IMR-90 (cell line): Measurements from ENCODE around the gene SELENOS. TPM values are rescaled to one million over a fixed set of nuclear protein-coding genes. Genes with fewer than 3 reads are reported as not detected.

Experiments used
- ATAC-seq: fragments of 200-7000 bp; cut with Tn5 transposase; 2 replicates; pipeline ENCODE4 v1.9.1; 2020; ENCODE audit warnings: low read depth, mild to moderate bottlenecking, moderate library complexity
- BruUV-seq: library from RNA; stranded (reverse); fragments of 400-500 nt; replicated peaks from 2 replicates; lab custom pipeline; 2021; lab: Mats Ljungman, UMichigan
- CTCF ChIA-PET: fragments of 300-600 bp; formaldehyde crosslinking; extraction: SDS; loops from one replicate; lab custom pipeline; 2021; ENCODE audit warnings: antibody characterized with exemption; lab: Yijun Ruan, JAX
- POLR2A ChIA-PET: fragments of 300-600 bp; sonication (Branson Sonifier 250); formaldehyde crosslinking; loops from one replicate; lab custom pipeline; 2022; ENCODE audit warnings: antibody characterized with exemption; ENCODE audit not compliant: unreplicated experiment; lab: Charles Lee
- DNase-seq: peaks from one replicate; pipeline ENCODE4 v3.0.0; 2013
- H2AFZ ChIP-seq: replicated peaks from 2 replicates; pipeline ENCODE3; 2013; ENCODE audit warnings: low read length, mild to moderate bottlenecking; ENCODE audit not compliant: poor library complexity
- H2AK5ac ChIP-seq: 2 replicates; pipeline ENCODE4 v1.6.1; 2013; ENCODE audit warnings: low read depth, low read length, inconsistent platforms
- H2AK9ac ChIP-seq: replicated peaks from 2 replicates; pipeline ENCODE3; 2013; ENCODE audit warnings: mild to moderate bottlenecking, low read depth, low read length, moderate library complexity; ENCODE audit not compliant: poor library complexity
- H2BK120ac ChIP-seq: 2 replicates; pipeline ENCODE4 v1.6.1; 2013; ENCODE audit warnings: low read depth, low read length, inconsistent platforms
- H2BK15ac ChIP-seq: 3 replicates; pipeline ENCODE4 v1.6.1; 2013; ENCODE audit warnings: low read depth, low read length, inconsistent platforms
- H2BK20ac ChIP-seq: 2 replicates; pipeline ENCODE4 v1.6.1; 2013; ENCODE audit warnings: low read depth, mild to moderate bottlenecking, inconsistent platforms, low read length, moderate library complexity
- H2BK5ac ChIP-seq: 2 replicates; pipeline ENCODE4 v1.6.1; 2013; ENCODE audit warnings: mild to moderate bottlenecking, low read depth, low read length, inconsistent platforms; ENCODE audit not compliant: poor library complexity, severe bottlenecking
- H3K14ac ChIP-seq: replicated peaks from 2 replicates; pipeline ENCODE4 v1.6.1; 2013; ENCODE audit warnings: low read depth, low read length, inconsistent platforms
- H3K18ac ChIP-seq: 2 replicates; pipeline ENCODE4 v1.6.1; 2013; ENCODE audit warnings: low read depth, low read length, control low read depth
- H3K23ac ChIP-seq: 2 replicates; pipeline ENCODE4 v1.6.1; 2013; ENCODE audit warnings: low read depth, low read length, inconsistent platforms
- H3K27ac ChIP-seq: 2 replicates; pipeline ENCODE4 v1.5.1; 2013; ENCODE audit warnings: mild to moderate bottlenecking, control low read depth, low read length; ENCODE audit not compliant: insufficient read depth
- H3K27me3 ChIP-seq: 2 replicates; pipeline ENCODE4 v1.6.1; 2013; ENCODE audit warnings: low read length; ENCODE audit not compliant: control insufficient read depth, insufficient read depth
- H3K36me3 ChIP-seq: 2 replicates; pipeline ENCODE4 v1.6.1; 2013; ENCODE audit warnings: low read length, mixed read lengths; ENCODE audit not compliant: control insufficient read depth, insufficient read depth
- H3K4ac ChIP-seq: 2 replicates; pipeline ENCODE4 v1.6.1; 2013; ENCODE audit warnings: low read depth, low read length, inconsistent platforms
- H3K4me1 ChIP-seq: 2 replicates; pipeline ENCODE4 v1.6.1; 2013; ENCODE audit warnings: low read length, mixed read lengths; ENCODE audit not compliant: control insufficient read depth, insufficient read depth
- H3K4me2 ChIP-seq: 2 replicates; pipeline ENCODE4 v1.6.1; 2013; ENCODE audit warnings: low read depth, mild to moderate bottlenecking, control low read depth, low read length, moderate library complexity
- H3K4me3 ChIP-seq: 2 replicates; pipeline ENCODE4 v1.5.1; 2013; ENCODE audit warnings: low read depth, mild to moderate bottlenecking, control low read depth, low read length, moderate library complexity; ENCODE audit not compliant: insufficient read depth
- H3K56ac ChIP-seq: 2 replicates; pipeline ENCODE4 v1.6.1; 2013; ENCODE audit warnings: low read length, inconsistent platforms; ENCODE audit not compliant: insufficient read depth; ENCODE audit errors: extremely low read depth
- H3K79me1 ChIP-seq, 2 experiments: 2 replicates each; pipeline ENCODE4 v1.6.1; 2013; ENCODE audit warnings: low read length in 2 of 2, inconsistent platforms in 1 of 2, low read depth in 1 of 2
- H3K9ac ChIP-seq: 2 replicates; pipeline ENCODE4 v1.6.1; 2013; ENCODE audit warnings: low read depth, low read length, control low read depth
- H3K9me1 ChIP-seq: 2 replicates; pipeline ENCODE4 v1.6.1; 2013; ENCODE audit warnings: low read length, inconsistent platforms; ENCODE audit not compliant: insufficient read depth
- H3K9me3 ChIP-seq: 2 replicates; pipeline ENCODE4 v1.6.1; 2013; ENCODE audit warnings: low read length; ENCODE audit not compliant: control insufficient read depth, insufficient read depth
- H4K20me1 ChIP-seq: 2 replicates; pipeline ENCODE4 v1.6.1; 2013; ENCODE audit warnings: low read length, inconsistent platforms; ENCODE audit not compliant: insufficient read depth
- H4K5ac ChIP-seq: 2 replicates; pipeline ENCODE4 v1.6.1; 2013; ENCODE audit warnings: mild to moderate bottlenecking, low read depth, low read length, control low read depth
- H4K8ac ChIP-seq, 2 experiments: 2 replicates each; pipeline ENCODE4 v1.6.1; 2013; ENCODE audit warnings: low read depth in 2 of 2, low read length in 2 of 2, control low read depth in 1 of 2, inconsistent platforms in 1 of 2
- H4K91ac ChIP-seq: 2 replicates; pipeline ENCODE4 v1.6.1; 2013; ENCODE audit warnings: low read depth, low read length, inconsistent platforms; ENCODE audit not compliant: insufficient read depth
- BHLHE40 ChIP-seq: fragments of 150-350 bp; IDR thresholded peaks from 2 replicates; pipeline ENCODE4 v1.6.1; 2016; ENCODE audit warnings: mild to moderate bottlenecking, low read depth, low read length
- CEBPB ChIP-seq: IDR thresholded peaks from 2 replicates; pipeline ENCODE4 v1.6.1; 2012; ENCODE audit warnings: low read depth, low read length, improper control_type of control experiment
- CHD1 ChIP-seq: IDR thresholded peaks from 2 replicates; pipeline ENCODE4 v1.6.1; 2012; ENCODE audit warnings: low read depth, low read length, improper control_type of control experiment
- FOS ChIP-seq: fragments of 150-350 bp; IDR thresholded peaks from 2 replicates; pipeline ENCODE4 v1.6.1; 2016; ENCODE audit warnings: low read depth, low read length
- MAFK ChIP-seq: IDR thresholded peaks from 2 replicates; pipeline ENCODE4 v1.6.1; 2012; ENCODE audit warnings: low read depth, low read length, improper control_type of control experiment
- MAZ ChIP-seq: IDR thresholded peaks from 2 replicates; pipeline ENCODE4 v1.6.1; 2012; ENCODE audit warnings: low read depth, mild to moderate bottlenecking, low read length, improper control_type of control experiment, moderate library complexity, borderline replicate concordance
- MXI1 ChIP-seq: IDR thresholded peaks from 2 replicates; pipeline ENCODE4 v1.6.1; 2012; ENCODE audit warnings: low read depth, mild to moderate bottlenecking, low read length, moderate library complexity, borderline replicate concordance
- NFE2L2 ChIP-seq: fragments of 150-350 bp; IDR thresholded peaks from 2 replicates; pipeline ENCODE4 v1.6.1; 2016; ENCODE audit warnings: low read depth, mild to moderate bottlenecking, low read length
- POLR2A ChIP-seq: IDR thresholded peaks from 2 replicates; pipeline ENCODE4 v1.6.1; 2012; ENCODE audit warnings: mild to moderate bottlenecking, low read depth, low read length
- RAD21 ChIP-seq: IDR thresholded peaks from 2 replicates; pipeline ENCODE4 v1.6.1; 2012; ENCODE audit warnings: low read length, improper control_type of control experiment
- RCOR1 ChIP-seq: IDR thresholded peaks from 2 replicates; pipeline ENCODE4 v1.6.1; 2012; ENCODE audit warnings: mild to moderate bottlenecking, low read length, improper control_type of control experiment; ENCODE audit not compliant: insufficient replicate concordance
- RFX5 ChIP-seq: IDR thresholded peaks from 2 replicates; pipeline ENCODE4 v1.8.0; 2012; ENCODE audit warnings: low read depth, mild to moderate bottlenecking, low read length, moderate library complexity
- SMC3 ChIP-seq: fragments of 150-350 bp; IDR thresholded peaks from 2 replicates; pipeline ENCODE4 v1.6.1; 2016; ENCODE audit warnings: low read depth, mild to moderate bottlenecking, antibody characterized with exemption, low read length, moderate library complexity
- WGBS, 2 experiments: methylation state at CpG; one replicate each; pipeline versions ENCODE4 v1.1.5 to v1.1.7; 2013; ENCODE audit warnings: missing lambda C conversion rate in 2 of 2; ENCODE audit not compliant: insufficient read length in 1 of 2; ENCODE audit errors: extremely low coverage in 2 of 2; 5-methylcytosine and 5-hydroxymethylcytosine counted together
- dilution Hi-C: fragments of 300-500 bp; cut with HindIII; formaldehyde crosslinking; loops from one replicate; pipeline ENCODE4 v1.14.3; 2018; ENCODE audit warnings: low sequenced_read_pairs; ENCODE audit not compliant: unreplicated experiment
- in situ Hi-C: fragments of 300-500 bp; cut with MboI; formaldehyde crosslinking; loops from 3 replicates; pipeline ENCODE4 v1.14.3; 2019; ENCODE audit warnings: low sequenced_read_pairs, inconsistent platforms, mixed read lengths
- intact Hi-C: fragments of 100-400 bp; cut with micrococcal nuclease; formaldehyde crosslinking; loops from 2 replicates; pipeline ENCODE4 v1.10.0; 2022
- polyA plus RNA-seq, 3 experiments: library from polyadenylated mRNA; depleted of rRNA; stranded (reverse); fragments of >200 nt; gene quantifications; 2 replicates each; pipeline ENCODE4 v1.2.3, GENCODE V29; 2012; ENCODE audit warnings: low replicate concordance in 1 of 3
- total RNA-seq: library from RNA; depleted of rRNA; stranded (reverse); fragments of >200 nt; gene quantifications from 2 replicates; pipeline ENCODE4 v1.2.3, GENCODE V29; 2012
- TF ChIP-seq, protein P1 (sequence below): fragments of 150-350 bp; IDR thresholded peaks from 2 replicates; pipeline ENCODE4 v1.6.1; 2016; ENCODE audit warnings: low read depth, mild to moderate bottlenecking, low read length, moderate library complexity, borderline replicate concordance
- TF ChIP-seq, protein P2 (sequence below): fragments of 150-350 bp; IDR thresholded peaks from 2 replicates; pipeline ENCODE4 v1.6.1; 2017; ENCODE audit warnings: mild to moderate bottlenecking, antibody characterized with exemption, low read length, low read depth
- TF ChIP-seq, protein P3 (sequence below): conservative IDR thresholded peaks from 2 replicates; pipeline ENCODE4 v1.5.1; 2012; ENCODE audit warnings: mild to moderate bottlenecking, low read depth, low read length, improper control_type of control experiment

Gene SELENOS
- total and polyA plus RNA-seq, 2 of the 4 experiments (the other 2 are of a cell fraction) = 39.8 to 77.1 TPM

GRCh38 chr15:101303408-101303807 is 26.1 kb upstream of the SELENOS start:
- Histone ChIP-seq H4K5ac (no peak overlapping the region), H3K4ac (no peak overlapping the region), H2BK5ac (no peak overlapping the region), H2BK20ac (no peak overlapping the region), H4K8ac (no peak overlapping the region), H2BK15ac (no peak overlapping the region), H2AFZ (no peak overlapping the region), H3K4me1 (no peaks in the 10 kb centered on the region), H2AK5ac (no peak overlapping the region), H3K14ac (no peak overlapping the region), H3K18ac (no peak overlapping the region), H2AK9ac (no peak overlapping the region), H3K79me1 (no peaks in the 10 kb centered on the region), H3K9ac (no peak overlapping the region), H3K36me3 (no peaks in the 10 kb centered on the region), H4K20me1 (no peaks in the 10 kb centered on the region), H3K4me2 (no peak overlapping the region), H3K9me1 (no peaks in the 10 kb centered on the region), H3K9me3 (no peaks in the 10 kb centered on the region), H3K23ac (no peak overlapping the region), H2BK120ac (no peak overlapping the region), H3K4me3 (no peak overlapping the region), H3K56ac (no peak overlapping the region), H4K91ac (no peak overlapping the region), H3K27me3 (peaks cover 19% of the 10 kb centered on the region), H3K27ac (no peak overlapping the region)
- ChIA-PET CTCF (no interaction called here), POLR2A (no interaction called here)
- no TSS peak for BruUV-seq
- no peak for DNase-seq
- intact Hi-C loops = no loop called here
- WGBS, 2 experiments = 100% methylated on average over 1 of the region's 4 CpGs; no CpG with 5 or more reads in 1 of the 2 experiments
- dilution Hi-C loops = no loop called here
- in situ Hi-C loops = no loop called here
- ATAC-seq = no peak
- TF ChIP-seq RAD21 = no peak
- TF ChIP-seq, protein P1, sequence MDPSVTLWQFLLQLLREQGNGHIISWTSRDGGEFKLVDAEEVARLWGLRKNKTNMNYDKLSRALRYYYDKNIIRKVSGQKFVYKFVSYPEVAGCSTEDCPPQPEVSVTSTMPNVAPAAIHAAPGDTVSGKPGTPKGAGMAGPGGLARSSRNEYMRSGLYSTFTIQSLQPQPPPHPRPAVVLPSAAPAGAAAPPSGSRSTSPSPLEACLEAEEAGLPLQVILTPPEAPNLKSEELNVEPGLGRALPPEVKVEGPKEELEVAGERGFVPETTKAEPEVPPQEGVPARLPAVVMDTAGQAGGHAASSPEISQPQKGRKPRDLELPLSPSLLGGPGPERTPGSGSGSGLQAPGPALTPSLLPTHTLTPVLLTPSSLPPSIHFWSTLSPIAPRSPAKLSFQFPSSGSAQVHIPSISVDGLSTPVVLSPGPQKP = no peak
- no peak for TF ChIP-seq CEBPB
- no peak for TF ChIP-seq MXI1
- TF ChIP-seq, protein P2, sequence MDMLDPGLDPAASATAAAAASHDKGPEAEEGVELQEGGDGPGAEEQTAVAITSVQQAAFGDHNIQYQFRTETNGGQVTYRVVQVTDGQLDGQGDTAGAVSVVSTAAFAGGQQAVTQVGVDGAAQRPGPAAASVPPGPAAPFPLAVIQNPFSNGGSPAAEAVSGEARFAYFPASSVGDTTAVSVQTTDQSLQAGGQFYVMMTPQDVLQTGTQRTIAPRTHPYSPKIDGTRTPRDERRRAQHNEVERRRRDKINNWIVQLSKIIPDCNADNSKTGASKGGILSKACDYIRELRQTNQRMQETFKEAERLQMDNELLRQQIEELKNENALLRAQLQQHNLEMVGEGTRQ = no peak
- no peak for TF ChIP-seq RCOR1
- no peak for TF ChIP-seq RFX5
- no peak for TF ChIP-seq NFE2L2
- no peak for TF ChIP-seq SMC3
- TF ChIP-seq FOS = no peak
- TF ChIP-seq MAFK = no peak
- TF ChIP-seq MAZ = no peak
- no peak for TF ChIP-seq BHLHE40
- TF ChIP-seq POLR2A = no peak
- no peak for TF ChIP-seq CHD1
- TF ChIP-seq, protein P3, sequence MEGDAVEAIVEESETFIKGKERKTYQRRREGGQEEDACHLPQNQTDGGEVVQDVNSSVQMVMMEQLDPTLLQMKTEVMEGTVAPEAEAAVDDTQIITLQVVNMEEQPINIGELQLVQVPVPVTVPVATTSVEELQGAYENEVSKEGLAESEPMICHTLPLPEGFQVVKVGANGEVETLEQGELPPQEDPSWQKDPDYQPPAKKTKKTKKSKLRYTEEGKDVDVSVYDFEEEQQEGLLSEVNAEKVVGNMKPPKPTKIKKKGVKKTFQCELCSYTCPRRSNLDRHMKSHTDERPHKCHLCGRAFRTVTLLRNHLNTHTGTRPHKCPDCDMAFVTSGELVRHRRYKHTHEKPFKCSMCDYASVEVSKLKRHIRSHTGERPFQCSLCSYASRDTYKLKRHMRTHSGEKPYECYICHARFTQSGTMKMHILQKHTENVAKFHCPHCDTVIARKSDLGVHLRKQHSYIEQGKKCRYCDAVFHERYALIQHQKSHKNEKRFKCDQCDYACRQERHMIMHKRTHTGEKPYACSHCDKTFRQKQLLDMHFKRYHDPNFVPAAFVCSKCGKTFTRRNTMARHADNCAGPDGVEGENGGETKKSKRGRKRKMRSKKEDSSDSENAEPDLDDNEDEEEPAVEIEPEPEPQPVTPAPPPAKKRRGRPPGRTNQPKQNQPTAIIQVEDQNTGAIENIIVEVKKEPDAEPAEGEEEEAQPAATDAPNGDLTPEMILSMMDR = no peak
